Neural cell (in vitro differentiated cells): ENCODE measurements around the gene CHAC2.
"Not testable (repeated sequence)": the region's sequence is repeated elsewhere in the genome, so short reads cannot be mapped to it uniquely, and the experiment has no call there.

Source experiments
- CTCF ChIP-seq: fragments of 450-650 bp; IDR thresholded peaks from 2 replicates; pipeline ENCODE4 v1.5.1; 2014; ENCODE audit warnings: antibody characterized with exemption, mild to moderate bottlenecking, moderate library complexity; ENCODE audit not compliant: poor library complexity, severe bottlenecking
- EP300 ChIP-seq: fragments of 450-650 bp; conservative IDR thresholded peaks from 2 replicates; pipeline ENCODE4 v1.6.1; 2014; ENCODE audit warnings: antibody characterized with exemption, mild to moderate bottlenecking, moderate library complexity; ENCODE audit not compliant: poor library complexity, severe bottlenecking
- EZH2 ChIP-seq: fragments of 200-600, 300-800 bp; shearing (Covaris generic), sonication (generic); IDR thresholded peaks from 2 replicates; pipeline ENCODE4 v1.6.1; 2014; ENCODE audit warnings: antibody characterized with exemption, low read length, borderline replicate concordance, mild to moderate bottlenecking; ENCODE audit not compliant: insufficient read depth, poor library complexity, severe bottlenecking
- MXI1 ChIP-seq: fragments of 450-650 bp; conservative IDR thresholded peaks from 2 replicates; pipeline ENCODE4 v1.6.1; 2014; ENCODE audit warnings: antibody characterized with exemption, mild to moderate bottlenecking; ENCODE audit not compliant: poor library complexity, severe bottlenecking
- POLR2AphosphoS5 ChIP-seq: IDR thresholded peaks from 2 replicates; pipeline ENCODE4 v1.6.1; 2012
- RAD21 ChIP-seq: fragments of 450-650 bp; conservative IDR thresholded peaks from 2 replicates; pipeline ENCODE4 v1.6.1; 2014; ENCODE audit warnings: antibody characterized with exemption, mild to moderate bottlenecking, moderate library complexity
- SMC3 ChIP-seq: fragments of 450-650 bp; conservative IDR thresholded peaks from 2 replicates; pipeline ENCODE4 v1.6.1; 2014; ENCODE audit warnings: antibody characterized with exemption, mild to moderate bottlenecking, moderate library complexity; ENCODE audit not compliant: poor library complexity
- TAF1 ChIP-seq: IDR thresholded peaks from 2 replicates; pipeline ENCODE4 v1.6.1; 2012; ENCODE audit warnings: low read depth

GRCh38 chr2:53720944-53721343 is 46.7 kb upstream of the CHAC2 start:
- TF ChIP-seq POLR2AphosphoS5, CTCF, EZH2, TAF1, RAD21, SMC3, EP300, MXI1: not testable (repeated sequence)
